ENCODE results near the gene HLA-DPB1. TPM values are rescaled to one million over a fixed set of nuclear protein-coding genes. Genes with fewer than 3 reads are reported as not detected.

The HLA-DPB1 gene
- total RNA-seq, 1 experiment from 2014 or later = not detected

GRCh38 chr6:33108307-33108706 lies 32.5 kb downstream of the HLA-DPB1 start:
- no TSS peak for BruUV-seq (replicated peaks)
- no peak overlapping the region for H3K4me3 ChIP-seq
- intact Hi-C loops (cut with micrococcal nuclease; ENCODE audit: unreplicated experiment) = no loop called here
- H3K36me3 ChIP-seq (ENCODE audit: low read depth) = no peaks in the 10 kb centered on the region
- no peaks in the 10 kb centered on the region for H3K9me3 ChIP-seq (ENCODE audit: insufficient read depth, low read depth)
- ChIA-PET CTCF (no interaction called here), POLR2A (ENCODE audit: unreplicated experiment) (no interaction called here)
- no peak overlapping the region for H3K4me2 ChIP-seq
- H3K9me2 ChIP-seq (ENCODE audit: insufficient read depth) = no peaks in the 10 kb centered on the region
- no peaks in the 10 kb centered on the region for H3K4me1 ChIP-seq (replicated peaks; ENCODE audit: insufficient read depth)
- H3F3A ChIP-seq (ENCODE audit: insufficient read depth, low read depth) = no peaks in the 10 kb centered on the region
- H4K20me1 ChIP-seq (ENCODE audit: insufficient read depth) = no peaks in the 10 kb centered on the region
- no peak for TF ChIP-seq EZH2 (IDR thresholded peaks at IDR 0.05; ENCODE audit: low read depth)
- no peak for TF ChIP-seq CTCF (conservative IDR thresholded peaks at IDR 0.05)
- no peak overlapping the region for H2AFZ ChIP-seq
- no peak overlapping the region for H3K27ac ChIP-seq
- no peaks in the 10 kb centered on the region for H3K79me2 ChIP-seq (ENCODE audit: low read depth)
- DNase-seq = no peak
- H3K27me3 ChIP-seq (ENCODE audit: insufficient read depth, low read depth) = peaks cover 51% of the 10 kb centered on the region

GRCh38 chr6:33112148-33112547 lies 36.4 kb downstream of the HLA-DPB1 start:
- ChIA-PET CTCF (no interaction called here), POLR2A (ENCODE audit: unreplicated experiment) (no interaction called here)
- no peaks in the 10 kb centered on the region for H4K20me1 ChIP-seq (ENCODE audit: insufficient read depth)
- DNase-seq = no peak
- BruUV-seq (replicated peaks) = no TSS peak
- H3K36me3 ChIP-seq (ENCODE audit: low read depth) = no peaks in the 10 kb centered on the region
- H3K79me2 ChIP-seq (ENCODE audit: low read depth) = no peaks in the 10 kb centered on the region
- TF ChIP-seq CTCF (conservative IDR thresholded peaks at IDR 0.05) (no peak), EZH2 (IDR thresholded peaks at IDR 0.05; ENCODE audit: low read depth) (no peak)
- H3F3A ChIP-seq (ENCODE audit: insufficient read depth, low read depth) = no peaks in the 10 kb centered on the region
- H3K27ac ChIP-seq = no peak overlapping the region
- no peaks in the 10 kb centered on the region for H3K4me1 ChIP-seq (replicated peaks; ENCODE audit: insufficient read depth)
- H3K4me2 ChIP-seq = no peak overlapping the region
- H3K4me3 ChIP-seq = no peak overlapping the region
- no peaks in the 10 kb centered on the region for H3K9me3 ChIP-seq (ENCODE audit: insufficient read depth, low read depth)
- intact Hi-C loops (cut with micrococcal nuclease; ENCODE audit: unreplicated experiment) = no loop called here
- H3K27me3 ChIP-seq (ENCODE audit: insufficient read depth, low read depth) = peaks cover 83% of the 10 kb centered on the region
- H3K9me2 ChIP-seq (ENCODE audit: insufficient read depth) = no peaks in the 10 kb centered on the region
- no peak overlapping the region for H2AFZ ChIP-seq

GRCh38 chr6:33113755-33114154 lies 38.0 kb downstream of the HLA-DPB1 start:
- ChIA-PET CTCF (no interaction called here), POLR2A (ENCODE audit: unreplicated experiment) (no interaction called here)
- Histone ChIP-seq H3K4me1 (replicated peaks; ENCODE audit: insufficient read depth) (no peaks in the 10 kb centered on the region), H4K20me1 (ENCODE audit: insufficient read depth) (no peaks in the 10 kb centered on the region), H2AFZ (no peak overlapping the region), H3K4me3 (no peak overlapping the region), H3K36me3 (ENCODE audit: low read depth) (no peaks in the 10 kb centered on the region), H3K4me2 (no peak overlapping the region), H3K9me3 (ENCODE audit: insufficient read depth, low read depth) (no peaks in the 10 kb centered on the region), H3K27ac (no peak overlapping the region), H3F3A (ENCODE audit: insufficient read depth, low read depth) (no peaks in the 10 kb centered on the region), H3K27me3 (ENCODE audit: insufficient read depth, low read depth) (peaks cover 73% of the 10 kb centered on the region), H3K9me2 (ENCODE audit: insufficient read depth) (no peaks in the 10 kb centered on the region), H3K79me2 (ENCODE audit: low read depth) (no peaks in the 10 kb centered on the region)
- no peak for DNase-seq
- intact Hi-C loops (cut with micrococcal nuclease; ENCODE audit: unreplicated experiment) = no loop called here
- no peak for TF ChIP-seq CTCF (conservative IDR thresholded peaks at IDR 0.05)
- no peak for TF ChIP-seq EZH2 (IDR thresholded peaks at IDR 0.05; ENCODE audit: low read depth)
- no TSS peak for BruUV-seq (replicated peaks)

Data from PC-9 (cell line).